Vagina (tissue), 2 donors: ENCODE data around the gene RRP36. TPM values are rescaled to one million over a fixed set of nuclear protein-coding genes. Genes with fewer than 3 reads are reported as not detected.

Experiments
- DNase-seq, 2 donors: peaks; one replicate each; pipeline ENCODE4 v3.0.0-alpha.2; 2017; ENCODE audit errors: extremely low spot score in 2 of 2
- H3K27ac ChIP-seq: fragments of 200-600 bp; sonication (generic); one replicate; pipeline ENCODE4 v1.5.1; 2019
- H3K27me3 ChIP-seq: fragments of 200-600 bp; sonication (generic); one replicate; pipeline ENCODE4 v1.5.1; 2019
- H3K36me3 ChIP-seq, 2 donors: fragments of 200-600 bp; sonication (generic); one replicate each; pipeline ENCODE4 v1.5.1; 2017 to 2019
- H3K4me1 ChIP-seq: fragments of 200-600 bp; sonication (generic); one replicate; pipeline ENCODE4 v1.5.1; 2019
- H3K4me3 ChIP-seq, 2 donors: fragments of 200-600 bp; sonication (generic); 1 replicate in 1 of 2; 2 replicates in 1 of 2; pipeline ENCODE4 v1.5.1; 2016 to 2019
- H3K9me3 ChIP-seq: fragments of 200-600 bp; sonication (generic); one replicate; pipeline ENCODE4 v1.5.1; 2019
- CTCF ChIP-seq, 3 experiments: fragments of 450-650 bp in 2 of 3; fragments of 200-600 bp in 1 of 3; sonication (generic) in 1 of 3; IDR thresholded peaks; one replicate each; pipeline ENCODE4 v1.5.1; 2017 to 2019; ENCODE audit warnings: antibody characterized with exemption in 3 of 3, mild to moderate bottlenecking in 2 of 3, moderate library complexity in 2 of 3
- POLR2A ChIP-seq, 2 donors: fragments of 450-650 bp; IDR thresholded peaks; one replicate each; pipeline ENCODE4 v1.6.1; 2017; ENCODE audit warnings: antibody characterized with exemption in 2 of 2, mild to moderate bottlenecking in 2 of 2, moderate library complexity in 2 of 2
- POLR2AphosphoS5 ChIP-seq, 2 donors: sonication (generic); formaldehyde crosslinking; IDR thresholded peaks; one replicate each; pipeline ENCODE4 v1.9.0; 2017; ENCODE audit warnings: antibody characterized with exemption in 2 of 2, mild to moderate bottlenecking in 2 of 2, low read depth in 1 of 2; ENCODE audit not compliant: insufficient read depth in 1 of 2
- intact Hi-C: fragments of 100-400 bp; cut with DNase I; formaldehyde crosslinking; loops from one replicate; pipeline ENCODE4 v1.15.1; 2023
- total RNA-seq: library from RNA; depleted of rRNA; stranded (reverse); fragments of >200 nt; gene quantifications from one replicate; pipeline ENCODE4 v1.2.3, GENCODE V29; 2016

Gene RRP36
- total RNA-seq, 1 donor from 2014 or later = 36.6 TPM

GRCh38 chr6:43052842-43053544, 31.6 kb downstream of the RRP36 start:
- Histone ChIP-seq H3K36me3 (peaks cover 0 to 26% of the 10 kb centered on the region in 2 donors), H3K4me1 (peaks cover 38% of the 10 kb centered on the region), H3K4me3 (peak overlapping the region; percentile 62 to 71), H3K9me3 (no peaks in the 10 kb centered on the region), H3K27ac (peak overlapping the region; percentile 88), H3K27me3 (no peaks in the 10 kb centered on the region)
- intact Hi-C loops = loop anchor here (5.0 kb wide), 1 partner anchor 66 kb away; no protein-coding TSS in a partner anchor
- no peak for DNase-seq
- no peak for TF ChIP-seq POLR2AphosphoS5 (IDR thresholded peaks at IDR 0.05; ENCODE audit: insufficient read depth in 1 of 2, low read depth in 1 of 2)
- no peak for TF ChIP-seq POLR2A (IDR thresholded peaks at IDR 0.05)

GRCh38 chr6:43053545-43054205, 32.3 kb downstream of the RRP36 start, which contains the start of gene CUL7:
CUL7 (minus strand) TSS chr6:43053851; CDS start chr6:43052788, 1,063 bp downstream.
- intact Hi-C loops = loop anchor here (5.0 kb wide), 1 partner anchor 66 kb away; no protein-coding TSS in a partner anchor
- Histone ChIP-seq H3K27ac (peak within 1 kb of the TSS; percentile 88), H3K4me3 (peak within 1 kb of the TSS; percentile 62 to 71), H3K36me3 (peaks cover 0 to 19% of the 10 kb centered on the region in 2 donors), H3K27me3 (no peaks in the 10 kb centered on the region), H3K9me3 (no peaks in the 10 kb centered on the region), H3K4me1 (peaks cover 45% of the 10 kb centered on the region)
- no peak for TF ChIP-seq CTCF (IDR thresholded peaks at IDR 0.05)
- TF ChIP-seq POLR2A (IDR thresholded peaks at IDR 0.05) = peak in 1 of 2 donors; percentile 53
- TF ChIP-seq POLR2AphosphoS5 (IDR thresholded peaks at IDR 0.05; ENCODE audit: insufficient read depth in 1 of 2, low read depth in 1 of 2) = peak; percentile 94 to 99
- DNase-seq = peak in 1 of 2 donors; percentile 94

GRCh38 chr6:43054206-43054943, 33.0 kb downstream of the RRP36 start:
- TF ChIP-seq POLR2AphosphoS5 (IDR thresholded peaks at IDR 0.05; ENCODE audit: insufficient read depth in 1 of 2, low read depth in 1 of 2) (no peak), POLR2A (IDR thresholded peaks at IDR 0.05) (no peak), CTCF (IDR thresholded peaks at IDR 0.05) (no peak)
- Histone ChIP-seq H3K4me3 (peak overlapping the region; percentile 62 to 71), H3K4me1 (peaks cover 47% of the 10 kb centered on the region), H3K27ac (peak overlapping the region; percentile 88), H3K36me3 (peaks cover 0 to 12% of the 10 kb centered on the region in 2 donors), H3K9me3 (no peaks in the 10 kb centered on the region), H3K27me3 (no peaks in the 10 kb centered on the region)
- intact Hi-C loops = loop anchor here (5.0 kb wide), 1 partner anchor 67 kb away; no protein-coding TSS in a partner anchor
- DNase-seq = no peak

GRCh38 chr6:43055966-43056365, 34.5 kb downstream of the RRP36 start:
- Histone ChIP-seq H3K4me3 (no peak overlapping the region), H3K27ac (no peak overlapping the region), H3K4me1 (peaks cover 57% of the 10 kb centered on the region), H3K9me3 (no peaks in the 10 kb centered on the region), H3K36me3 (peaks cover 0 to 6% of the 10 kb centered on the region in 2 donors), H3K27me3 (no peaks in the 10 kb centered on the region)
- intact Hi-C loops = no loop called here
- TF ChIP-seq POLR2AphosphoS5 (IDR thresholded peaks at IDR 0.05; ENCODE audit: insufficient read depth in 1 of 2, low read depth in 1 of 2) = no peak
- TF ChIP-seq CTCF (IDR thresholded peaks at IDR 0.05) = no peak
- no peak for TF ChIP-seq POLR2A (IDR thresholded peaks at IDR 0.05)
- DNase-seq = no peak

- intact Hi-C loops = no loop called here
- no peak for DNase-seq
- no peak for TF ChIP-seq CTCF (IDR thresholded peaks at IDR 0.05)
- TF ChIP-seq POLR2AphosphoS5 (IDR thresholded peaks at IDR 0.05; ENCODE audit: insufficient read depth in 1 of 2, low read depth in 1 of 2) = no peak
- no peak for TF ChIP-seq POLR2A (IDR thresholded peaks at IDR 0.05)
- H3K36me3 ChIP-seq = peaks cover 0 to 13% of the 10 kb centered on the region in 2 donors
- peak overlapping the region; percentile 89 for H3K27ac ChIP-seq
- H3K27me3 ChIP-seq = no peaks in the 10 kb centered on the region
- H3K4me1 ChIP-seq = peaks cover 41% of the 10 kb centered on the region
- H3K9me3 ChIP-seq = no peaks in the 10 kb centered on the region
- H3K4me3 ChIP-seq = peak overlapping the region; percentile 75 to 82
Observed at GRCh38 chr6:43058531-43058930, 37.1 kb downstream of the RRP36 start.
